PC-3 (cell line): ENCODE results near the gene QSER1. TPM values are rescaled to one million over a fixed set of nuclear protein-coding genes. Genes with fewer than 3 reads are reported as not detected.
A peak's percentile ranks its signal among the peaks of the same experiment; 100 is the strongest.
"Not testable (repeated sequence)": the region's sequence is repeated elsewhere in the genome, so short reads cannot be mapped to it uniquely, and the experiment has no call there.

ENCODE experiments used
- ATAC-seq: fragments of 200-7000 bp; cut with Tn5 transposase; 2 replicates; pipeline ENCODE4 v1.9.1; 2020; ENCODE audit warnings: mild to moderate bottlenecking, moderate library complexity
- BruUV-seq: library from RNA; stranded (reverse); fragments of 400-500 nt; replicated peaks from 2 replicates; lab custom pipeline; 2021; lab: Mats Ljungman, UMichigan
- CTCF ChIA-PET: fragments of 300-600 bp; sonication (Branson Sonifier 250); formaldehyde crosslinking; loops from one replicate; lab custom pipeline; 2022; ENCODE audit warnings: antibody characterized with exemption; lab: Charles Lee
- POLR2A ChIA-PET: fragments of 300-600 bp; sonication (Branson Sonifier 250); formaldehyde crosslinking; loops from one replicate; lab custom pipeline; 2022; ENCODE audit warnings: antibody characterized with exemption; ENCODE audit not compliant: unreplicated experiment; lab: Charles Lee
- DNase-seq: peaks from one replicate; pipeline ENCODE4 v3.0.0-alpha.2; 2015
- H2AFZ ChIP-seq: fragments of 300-600 bp; sonication (generic); 2 replicates; pipeline ENCODE4 v1.6.0; 2016; ENCODE audit warnings: antibody characterized with exemption, low read length
- H3F3A ChIP-seq: fragments of 300-600 bp; sonication (generic); one replicate; pipeline ENCODE4 v1.6.0; 2017; ENCODE audit warnings: antibody characterized with exemption, low read length, control low read depth, mild to moderate bottlenecking; ENCODE audit not compliant: unreplicated experiment
- H3K27ac ChIP-seq: fragments of 300-600 bp; sonication (generic); 2 replicates; pipeline ENCODE4 v1.5.1; 2016; ENCODE audit warnings: mild to moderate bottlenecking, low read length
- H3K27me3 ChIP-seq: fragments of 300-600 bp; sonication (generic); 2 replicates; pipeline ENCODE4 v1.6.1; 2016; ENCODE audit warnings: low read length, mixed read lengths
- H3K36me3 ChIP-seq: fragments of 300-600 bp; sonication (generic); 2 replicates; pipeline ENCODE4 v1.6.1; 2016; ENCODE audit warnings: low read depth, mixed run types, low read length, mixed read lengths
- H3K4me1 ChIP-seq: fragments of 300-600 bp; sonication (generic); 2 replicates; pipeline ENCODE4 v1.5.1; 2016; ENCODE audit warnings: low read length; ENCODE audit not compliant: insufficient read depth
- H3K4me2 ChIP-seq: fragments of 300-600 bp; sonication (generic); 2 replicates; pipeline ENCODE4 v1.6.0; 2016; ENCODE audit warnings: low read length
- H3K4me3 ChIP-seq: fragments of 300-600 bp; sonication (generic); 2 replicates; pipeline ENCODE4 v1.5.1; 2016; ENCODE audit warnings: mild to moderate bottlenecking, low read length, mixed read lengths
- H3K79me2 ChIP-seq: fragments of 300-600 bp; sonication (generic); 2 replicates; pipeline ENCODE4 v1.6.1; 2017; ENCODE audit warnings: low read length, mixed read lengths
- H3K9ac ChIP-seq: fragments of 300-600 bp; sonication (generic); 2 replicates; pipeline ENCODE4 v1.6.0; 2016; ENCODE audit warnings: mild to moderate bottlenecking, low read length
- H3K9me2 ChIP-seq: fragments of 300-600 bp; sonication (generic); replicated peaks from 2 replicates; pipeline ENCODE4 v1.6.1; 2016; ENCODE audit warnings: mixed run types, low read length, mixed read lengths
- H3K9me3 ChIP-seq: fragments of 300-600 bp; sonication (generic); 2 replicates; pipeline ENCODE4 v1.6.1; 2016; ENCODE audit warnings: low read length, mixed read lengths
- H4K20me1 ChIP-seq: fragments of 300-600 bp; sonication (generic); 2 replicates; pipeline ENCODE4 v1.6.1; 2016; ENCODE audit warnings: low read length, mixed read lengths
- CTCF ChIP-seq: fragments of 300-600 bp; sonication (generic); conservative IDR thresholded peaks from 2 replicates; pipeline ENCODE4 v1.5.1; 2017; ENCODE audit warnings: antibody characterized with exemption, low read depth, mild to moderate bottlenecking, low read length
- EZH2 ChIP-seq: fragments of 300-600 bp; sonication (generic); IDR thresholded peaks from one replicate; pipeline ENCODE4 v1.6.1; 2017; ENCODE audit warnings: antibody characterized with exemption, mild to moderate bottlenecking, low read length; ENCODE audit not compliant: unreplicated experiment
- EZH2phosphoT487 ChIP-seq: fragments of 300-600 bp; sonication (generic); IDR thresholded peaks from 2 replicates; pipeline ENCODE4 v1.6.1; 2018; ENCODE audit warnings: mild to moderate bottlenecking, antibody characterized with exemption, low read length, borderline replicate concordance
- intact Hi-C: fragments of 100-400 bp; cut with micrococcal nuclease; formaldehyde crosslinking; loops from 2 replicates; pipeline ENCODE4 v1.9.0; 2023
- total RNA-seq: library from RNA; depleted of rRNA; stranded (reverse); fragments of >200 nt; gene quantifications from 2 replicates; pipeline ENCODE4 v1.2.3, GENCODE V29; 2014

QSER1 gene
- total RNA-seq, 1 experiment from 2014 or later = 19.4 TPM

DNA sequence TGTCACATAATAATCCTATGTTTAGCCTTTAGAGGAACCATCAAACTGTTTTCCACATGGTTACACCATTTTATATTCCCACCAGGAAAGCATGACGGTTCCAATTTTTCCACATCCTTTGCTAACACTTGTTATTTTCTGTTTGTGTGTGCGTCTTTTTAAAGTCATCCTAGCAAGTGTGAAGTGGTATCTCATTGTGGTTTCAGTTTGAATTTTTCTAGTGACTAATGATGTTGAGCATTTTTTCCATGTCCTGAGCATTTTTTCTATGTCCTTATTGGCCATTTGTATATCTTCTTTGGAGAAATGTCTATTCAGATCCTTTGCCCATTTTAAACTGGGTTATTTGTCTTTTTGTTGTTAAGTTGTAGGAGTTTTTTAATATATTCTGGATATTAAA, 69.4 kb downstream of the QSER1 start:
- no peak for TF ChIP-seq EZH2phosphoT487
- no peak for TF ChIP-seq CTCF
- TF ChIP-seq EZH2 = no peak
- intact Hi-C loops = loop anchor here (5.0 kb wide), 1 partner anchor 155 kb away; no protein-coding TSS in a partner anchor
- Histone ChIP-seq H3K9ac (no peak overlapping the region), H3K36me3 (peaks cover 16% of the 10 kb centered on the region), H3F3A (no peaks in the 10 kb centered on the region), H3K79me2 (no peaks in the 10 kb centered on the region), H3K4me2 (no peak overlapping the region), H3K4me3 (no peak overlapping the region), H3K9me3 (no peaks in the 10 kb centered on the region), H3K9me2 (no peaks in the 10 kb centered on the region), H4K20me1 (no peaks in the 10 kb centered on the region), H3K4me1 (no peaks in the 10 kb centered on the region), H2AFZ (no peak overlapping the region), H3K27ac (no peak overlapping the region), H3K27me3 (no peaks in the 10 kb centered on the region)
- BruUV-seq = no TSS peak
- ATAC-seq = no peak
- ChIA-PET CTCF (no interaction called here), POLR2A (no interaction called here)
- DNase-seq = no peak

- no peaks in the 10 kb centered on the region for H3K27me3 ChIP-seq
- ChIA-PET CTCF (no interaction called here), POLR2A (no interaction called here)
- H3K36me3 ChIP-seq = peaks cover 17% of the 10 kb centered on the region
- intact Hi-C loops = loop anchor here (5.0 kb wide), 1 partner anchor 156 kb away; no protein-coding TSS in a partner anchor
- H3K9me3 ChIP-seq = no peaks in the 10 kb centered on the region
- H3K79me2 ChIP-seq = no peaks in the 10 kb centered on the region
- H2AFZ ChIP-seq = no peak overlapping the region
- H4K20me1 ChIP-seq = no peaks in the 10 kb centered on the region
- H3K9ac ChIP-seq = no peak overlapping the region
- H3K4me2 ChIP-seq = no peak overlapping the region
- no peaks in the 10 kb centered on the region for H3F3A ChIP-seq
- no TSS peak for BruUV-seq
- no peak overlapping the region for H3K4me3 ChIP-seq
- TF ChIP-seq EZH2phosphoT487 (no peak), CTCF (no peak), EZH2 (no peak)
- H3K9me2 ChIP-seq = no peaks in the 10 kb centered on the region
- DNase-seq (peak; percentile 16), ATAC-seq (no peak)
- H3K4me1 ChIP-seq = no peaks in the 10 kb centered on the region
- H3K27ac ChIP-seq = no peak overlapping the region
These were observed 71.1 kb downstream of the QSER1 start for GRCh38 chr11:32963721-32964120.

GRCh38 chr11:32968541-32968940, 75.9 kb downstream of the QSER1 start:
- H3K36me3 ChIP-seq = peaks cover 27% of the 10 kb centered on the region; the same call in 1 of the 2 replicates
- intact Hi-C loops = no loop called here
- no TSS peak for BruUV-seq
- no peaks in the 10 kb centered on the region for H4K20me1 ChIP-seq
- no peak for DNase-seq
- H3K79me2 ChIP-seq = no peaks in the 10 kb centered on the region
- TF ChIP-seq EZH2phosphoT487 (no peak), CTCF (no peak), EZH2 (no peak)
- no peaks in the 10 kb centered on the region for H3K9me2 ChIP-seq
- POLR2A ChIA-PET = no interaction called here
- no peaks in the 10 kb centered on the region for H3K27me3 ChIP-seq
- H3F3A ChIP-seq = no peaks in the 10 kb centered on the region
- no peak overlapping the region for H3K9ac ChIP-seq
- H3K9me3 ChIP-seq = no peaks in the 10 kb centered on the region
- no peaks in the 10 kb centered on the region for H3K4me1 ChIP-seq
- H3K27ac ChIP-seq = no peak overlapping the region
- H3K4me2 ChIP-seq = no peak overlapping the region
- no peak overlapping the region for H3K4me3 ChIP-seq
- H2AFZ ChIP-seq = no peak overlapping the region
- no peak for ATAC-seq
- CTCF ChIA-PET = interaction anchor here (0.7 kb wide), 1 partner anchor 38 kb away, joined by 4 read pairs; no protein-coding TSS in a partner anchor

DNA sequence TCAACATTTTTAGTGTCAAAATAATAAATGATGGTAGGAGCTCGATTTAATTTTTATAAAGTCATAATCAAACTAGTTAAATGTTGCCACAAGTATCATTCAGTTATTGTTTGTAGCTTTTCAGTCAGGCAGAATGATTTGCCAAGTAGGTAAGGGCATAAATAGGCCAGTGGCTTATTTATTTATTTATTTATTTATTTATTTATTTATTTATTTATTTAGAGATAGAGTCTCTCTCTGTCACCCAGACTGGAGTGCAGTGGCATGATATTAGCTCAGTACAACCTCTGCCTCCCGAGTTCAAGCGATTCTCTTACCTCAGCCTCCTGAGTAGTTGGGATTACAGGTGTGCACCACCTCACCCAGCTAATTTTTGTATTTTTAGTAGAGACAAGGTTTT, 79.6 kb downstream of the QSER1 start:
- H3K9me2 ChIP-seq, intact Hi-C loops, H3K27ac ChIP-seq, H2AFZ ChIP-seq, H3K4me3 ChIP-seq, BruUV-seq, H3K4me1 ChIP-seq, H3K79me2 ChIP-seq, H3K27me3 ChIP-seq, H4K20me1 ChIP-seq, POLR2A ChIA-PET, DNase-seq, H3F3A ChIP-seq, CTCF ChIA-PET, ATAC-seq, H3K9me3 ChIP-seq, H3K9ac ChIP-seq, H3K4me2 ChIP-seq: not testable (repeated sequence)
- peaks cover 22% of the 10 kb centered on the region; the same call in 1 of the 2 replicates for H3K36me3 ChIP-seq
